ENCODE results near the gene GSTM5.

DNA sequence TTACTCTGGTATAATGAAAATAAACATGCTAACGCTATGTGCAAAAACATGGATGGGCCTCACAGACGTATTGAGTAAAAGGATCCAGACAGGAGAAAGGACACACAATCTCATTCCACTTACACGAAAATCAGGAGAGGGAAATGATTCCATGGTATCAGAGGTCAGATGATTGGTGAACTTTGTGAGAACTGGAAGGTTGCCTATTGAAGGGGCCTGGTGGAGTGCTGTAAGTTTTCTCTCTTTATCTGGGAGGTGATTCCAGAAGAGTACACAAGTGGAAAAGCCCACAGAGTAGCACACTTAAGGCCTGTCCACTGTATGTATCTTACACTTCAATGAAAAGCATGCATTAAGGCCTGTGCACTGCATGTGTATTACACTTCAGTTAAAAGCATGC, 34.6 kb upstream of the GSTM5 start:
- TF ChIP-seq POLR2A (IDR thresholded peaks at IDR 0.05; ENCODE audit: control extremely low read depth in 1 of 2, low read depth in 2 of 2, low read length in 2 of 2): no peak
- TF ChIP-seq, protein P1, sequence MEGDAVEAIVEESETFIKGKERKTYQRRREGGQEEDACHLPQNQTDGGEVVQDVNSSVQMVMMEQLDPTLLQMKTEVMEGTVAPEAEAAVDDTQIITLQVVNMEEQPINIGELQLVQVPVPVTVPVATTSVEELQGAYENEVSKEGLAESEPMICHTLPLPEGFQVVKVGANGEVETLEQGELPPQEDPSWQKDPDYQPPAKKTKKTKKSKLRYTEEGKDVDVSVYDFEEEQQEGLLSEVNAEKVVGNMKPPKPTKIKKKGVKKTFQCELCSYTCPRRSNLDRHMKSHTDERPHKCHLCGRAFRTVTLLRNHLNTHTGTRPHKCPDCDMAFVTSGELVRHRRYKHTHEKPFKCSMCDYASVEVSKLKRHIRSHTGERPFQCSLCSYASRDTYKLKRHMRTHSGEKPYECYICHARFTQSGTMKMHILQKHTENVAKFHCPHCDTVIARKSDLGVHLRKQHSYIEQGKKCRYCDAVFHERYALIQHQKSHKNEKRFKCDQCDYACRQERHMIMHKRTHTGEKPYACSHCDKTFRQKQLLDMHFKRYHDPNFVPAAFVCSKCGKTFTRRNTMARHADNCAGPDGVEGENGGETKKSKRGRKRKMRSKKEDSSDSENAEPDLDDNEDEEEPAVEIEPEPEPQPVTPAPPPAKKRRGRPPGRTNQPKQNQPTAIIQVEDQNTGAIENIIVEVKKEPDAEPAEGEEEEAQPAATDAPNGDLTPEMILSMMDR (IDR thresholded peaks at IDR 0.05; ENCODE audit: control extremely low read depth in 1 of 3, insufficient read depth in 1 of 3, low read depth in 1 of 3, low read length in 3 of 3): no peak
- no peak for TF ChIP-seq CHD2 (IDR thresholded peaks at IDR 0.05; ENCODE audit: low read length)
- no peak for TF ChIP-seq POLR2AphosphoS5 (IDR thresholded peaks at IDR 0.05; ENCODE audit: low read depth, low read length)
- TF ChIP-seq MAFK (IDR thresholded peaks at IDR 0.05; ENCODE audit: low read depth, low read length): no peak
- TF ChIP-seq EZH2 (IDR thresholded peaks at IDR 0.05; ENCODE audit: low read depth, low read length, severe bottlenecking): no peak

All from H1 (cell line).